ENCODE data around the gene TAS2R31.

GRCh38 chr12:11014234-11014633 is 17.0 kb downstream of the TAS2R31 start:
- TF ChIP-seq BCL11A (IDR thresholded peaks at IDR 0.05; ENCODE audit: low read depth, low read length) (no peak), MYC (IDR thresholded peaks at IDR 0.05; ENCODE audit: insufficient read depth, insufficient read length, insufficient replicate concordance, low read length, severe bottlenecking) (no peak), ESRRA (IDR thresholded peaks at IDR 0.05; ENCODE audit: low read length) (no peak)
